ENCODE data around the gene FGR. TPM values are rescaled to one million over a fixed set of nuclear protein-coding genes. Genes with fewer than 3 reads are reported as not detected.
"Not testable (repeated sequence)": the region's sequence is repeated elsewhere in the genome, so short reads cannot be mapped to it uniquely, and the experiment has no call there.

Gene FGR
- total RNA-seq (not detected in 2 replicates), polyA plus RNA-seq (0.14 and 0.18 TPM in 2 replicates)

- no peaks in the 10 kb centered on the region for H3K4me1 ChIP-seq (ENCODE audit: low read depth)
- TF ChIP-seq CTCF (IDR thresholded peaks at IDR 0.05; ENCODE audit: low read depth, low read length) = no peak
- H3K27ac ChIP-seq = no peak within 1 kb of the TSS
- no peaks in the 10 kb centered on the region for H3K9me3 ChIP-seq (ENCODE audit: low read depth)
- no peaks in the 10 kb centered on the region for H3K36me3 ChIP-seq
- no peak for DNase-seq (ENCODE audit: low read depth in 1 of 2, low spot score in 1 of 2)
- H3K27me3 ChIP-seq = peaks cover 45% of the 10 kb centered on the region
- H3K4me3 ChIP-seq = peak within 1 kb of the TSS; percentile 27
Observed at GRCh38 chr1:27634985-27635367, at the start of gene FGR. Gene FGR, minus strand, starts transcription at chr1:27635185. Its CDS starts 11,269 bp downstream, at chr1:27623916.

GRCh38 chr1:27684176-27684575, 49.2 kb upstream of the FGR start:
- DNase-seq (ENCODE audit: low read depth in 1 of 2, low spot score in 1 of 2) = no peak
- no peaks in the 10 kb centered on the region for H3K36me3 ChIP-seq
- H3K27ac ChIP-seq = no peak overlapping the region
- TF ChIP-seq CTCF (IDR thresholded peaks at IDR 0.05; ENCODE audit: low read depth, low read length) = no peak
- no peaks in the 10 kb centered on the region for H3K27me3 ChIP-seq
- no peaks in the 10 kb centered on the region for H3K4me1 ChIP-seq (ENCODE audit: low read depth)
- H3K4me3 ChIP-seq = no peak overlapping the region
- H3K9me3 ChIP-seq (ENCODE audit: low read depth) = no peaks in the 10 kb centered on the region

GRCh38 chr1:27682351-27682944, 47.5 kb upstream of the FGR start:
- Histone ChIP-seq H3K4me1 (ENCODE audit: low read depth) (no peaks in the 10 kb centered on the region), H3K9me3 (ENCODE audit: low read depth) (no peaks in the 10 kb centered on the region), H3K27me3 (no peaks in the 10 kb centered on the region), H3K27ac (no peak overlapping the region), H3K36me3 (no peaks in the 10 kb centered on the region), H3K4me3 (no peak overlapping the region)
- no peak for TF ChIP-seq CTCF (IDR thresholded peaks at IDR 0.05; ENCODE audit: low read depth, low read length)
- DNase-seq (ENCODE audit: low read depth in 1 of 2, low spot score in 1 of 2) = no peak

GRCh38 chr1:27681580-27681979, 46.6 kb upstream of the FGR start:
- DNase-seq (ENCODE audit: low read depth in 1 of 2, low spot score in 1 of 2); H3K4me3 ChIP-seq; H3K27me3 ChIP-seq: not testable (repeated sequence)

GRCh38 chr1:27680225-27680791, 45.3 kb upstream of the FGR start:
- not testable (repeated sequence) for DNase-seq (ENCODE audit: low read depth in 1 of 2, low spot score in 1 of 2); H3K27me3 ChIP-seq; H3K27ac ChIP-seq; H3K4me1 ChIP-seq (ENCODE audit: low read depth); H3K4me3 ChIP-seq; H3K36me3 ChIP-seq; H3K9me3 ChIP-seq (ENCODE audit: low read depth)

More at GRCh38 chr1:27681580-27681979, 46.6 kb upstream of the FGR start:
- not testable (repeated sequence) for H3K36me3 ChIP-seq; H3K4me1 ChIP-seq (ENCODE audit: low read depth); H3K9me3 ChIP-seq (ENCODE audit: low read depth); H3K27ac ChIP-seq

- H3K36me3 ChIP-seq = no peaks in the 10 kb centered on the region
- H3K9me3 ChIP-seq (ENCODE audit: low read depth) = no peaks in the 10 kb centered on the region
- DNase-seq (ENCODE audit: low read depth in 1 of 2, low spot score in 1 of 2) = no peak
- no peak for TF ChIP-seq CTCF (IDR thresholded peaks at IDR 0.05; ENCODE audit: low read depth, low read length)
- H3K27ac ChIP-seq = no peak overlapping the region
- no peaks in the 10 kb centered on the region for H3K4me1 ChIP-seq (ENCODE audit: low read depth)
- H3K27me3 ChIP-seq = no peaks in the 10 kb centered on the region
- H3K4me3 ChIP-seq = no peak overlapping the region
Observed at GRCh38 chr1:27678747-27679146, 43.8 kb upstream of the FGR start.

Measured in cardiac muscle cell (in vitro differentiated cells and primary cell).